HFFc6 (cell line): ENCODE measurements around the gene WBP4. TPM values are rescaled to one million over a fixed set of nuclear protein-coding genes. Genes with fewer than 3 reads are reported as not detected.

Experiments
- DNase-seq: peaks from one replicate; pipeline ENCODE4 v3.0.0-alpha.2; 2018
- H3K27ac Mint-ChIP-seq: 2 replicates; pipeline ENCODE4 v1.8.0; 2020; ENCODE audit warnings: mild to moderate bottlenecking, mixed read lengths
- H3K27me3 Mint-ChIP-seq: 2 replicates; pipeline ENCODE4 v1.8.0; 2021; ENCODE audit warnings: mild to moderate bottlenecking, moderate library complexity, mixed read lengths; ENCODE audit not compliant: insufficient read depth
- H3K36me3 Mint-ChIP-seq: 2 replicates; pipeline ENCODE4 v1.8.0; 2021; ENCODE audit warnings: low read depth, mixed read lengths
- H3K4me1 Mint-ChIP-seq: 2 replicates; pipeline ENCODE4 v1.8.0; 2020; ENCODE audit warnings: low read depth, mixed read lengths
- H3K4me3 Mint-ChIP-seq: 2 replicates; pipeline ENCODE4 v1.8.0; 2020; ENCODE audit warnings: mild to moderate bottlenecking, moderate library complexity, mixed read lengths
- H3K9me3 Mint-ChIP-seq: 2 replicates; pipeline ENCODE4 v1.8.0; 2020; ENCODE audit warnings: mild to moderate bottlenecking, mixed read lengths
- CTCF ChIP-seq: fragments of 200-600 bp; sonication (generic); IDR thresholded peaks from 2 replicates; pipeline ENCODE4 v1.5.0; 2021; ENCODE audit warnings: antibody characterized with exemption, mild to moderate bottlenecking
- total RNA-seq, 6 experiments: library from RNA; stranded (reverse); fragmentation: NEBNext Ultra II Directional; extraction: Animal tissue kit (Norgen Biotek cat#: 25700); gene quantifications; 2 replicates in 1 of 6; 3 replicates in 5 of 6; pipeline ENCODE4 v1.2.3, GENCODE V29; 2021

WBP4 gene
- total RNA-seq, 6 experiments from 2014 or later = 12.0 to 16.2 (median 14.6) TPM

DNA sequence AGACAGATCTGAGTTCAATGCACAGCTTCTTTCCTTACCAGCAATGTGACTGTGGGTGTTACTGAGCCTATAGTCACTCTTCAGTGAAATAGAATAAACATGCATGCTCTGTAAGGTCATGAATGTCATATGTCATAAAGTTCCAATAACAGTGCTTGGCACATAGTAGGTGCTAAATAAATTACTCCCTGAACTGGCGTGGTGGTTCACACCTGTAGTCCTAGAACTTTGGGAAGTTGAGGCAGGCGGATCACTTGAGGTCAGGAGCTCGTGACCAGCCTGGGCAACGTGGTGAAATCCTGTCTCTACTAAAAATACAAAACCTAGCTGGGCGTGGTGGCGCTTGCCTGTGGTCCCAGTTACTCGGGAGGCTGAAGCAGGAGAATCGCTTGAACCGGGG is 13.2 kb downstream of the WBP4 start:
- Mint-ChIP-seq H3K9me3 (no peaks in the 10 kb centered on the region), H3K4me3 (no peak overlapping the region)

DNA sequence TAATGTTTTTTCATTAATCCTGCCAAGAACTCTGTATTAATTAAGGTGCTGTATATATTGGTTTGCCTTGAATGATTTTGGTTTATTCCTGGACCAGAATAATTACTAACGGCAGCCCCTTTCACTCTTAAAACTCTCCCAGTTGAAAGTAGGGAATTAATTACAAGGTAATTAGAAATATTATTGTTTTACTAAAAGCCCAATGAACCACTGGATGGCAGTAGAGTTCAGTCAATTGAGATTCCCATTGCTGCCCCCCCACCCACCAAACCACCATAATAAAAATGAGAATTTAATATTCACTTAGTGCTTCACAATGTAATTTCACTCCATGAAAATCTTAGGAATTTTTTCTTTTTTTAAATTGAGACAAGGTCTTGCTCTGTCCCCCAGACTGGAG is 13.7 kb downstream of the WBP4 start:
- no peaks in the 10 kb centered on the region for H3K4me1 Mint-ChIP-seq
- H3K27ac Mint-ChIP-seq = no peak overlapping the region
- H3K27me3 Mint-ChIP-seq = no peaks in the 10 kb centered on the region; the same call in 1 of the 2 replicates
- peak; percentile 85 for TF ChIP-seq CTCF
- no peaks in the 10 kb centered on the region for H3K9me3 Mint-ChIP-seq
- DNase-seq = no peak
- peaks cover 57% of the 10 kb centered on the region for H3K36me3 Mint-ChIP-seq
- no peak overlapping the region for H3K4me3 Mint-ChIP-seq

More for the DNA sequence above, 13.2 kb downstream of the WBP4 start:
- DNase-seq = no peak
- Mint-ChIP-seq H3K36me3 (peaks cover 54% of the 10 kb centered on the region), H3K27me3 (no peaks in the 10 kb centered on the region; the same call in 1 of the 2 replicates), H3K27ac (peak overlapping the region; percentile 29; the same call in 1 of the 2 replicates), H3K4me1 (no peaks in the 10 kb centered on the region)
- TF ChIP-seq CTCF = no peak

DNA sequence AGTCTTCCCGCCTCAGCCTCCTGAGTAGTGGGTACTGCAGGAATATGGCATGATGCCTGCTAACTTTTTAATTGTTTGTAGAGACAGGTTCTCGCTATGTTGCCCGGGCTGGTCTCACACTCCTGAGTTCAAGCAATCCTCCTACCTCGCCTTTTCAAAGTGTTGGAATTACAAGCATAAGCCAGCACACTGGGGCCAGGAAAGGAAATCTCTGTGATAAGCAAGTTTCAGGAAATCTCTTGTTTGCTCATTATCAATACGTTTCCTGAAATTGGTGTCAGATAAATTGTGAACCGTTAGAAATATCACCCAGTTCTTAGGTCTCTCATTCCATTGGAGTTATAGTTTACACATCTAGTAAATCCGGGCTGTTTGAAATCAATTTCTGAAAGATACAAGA is 14.2 kb downstream of the WBP4 start:
- Mint-ChIP-seq H3K27me3 (no peaks in the 10 kb centered on the region; the same call in 1 of the 2 replicates), H3K4me3 (no peak overlapping the region), H3K9me3 (no peaks in the 10 kb centered on the region), H3K4me1 (no peaks in the 10 kb centered on the region), H3K27ac (no peak overlapping the region), H3K36me3 (peaks cover 57% of the 10 kb centered on the region)
- no peak for DNase-seq
- no peak for TF ChIP-seq CTCF

DNA sequence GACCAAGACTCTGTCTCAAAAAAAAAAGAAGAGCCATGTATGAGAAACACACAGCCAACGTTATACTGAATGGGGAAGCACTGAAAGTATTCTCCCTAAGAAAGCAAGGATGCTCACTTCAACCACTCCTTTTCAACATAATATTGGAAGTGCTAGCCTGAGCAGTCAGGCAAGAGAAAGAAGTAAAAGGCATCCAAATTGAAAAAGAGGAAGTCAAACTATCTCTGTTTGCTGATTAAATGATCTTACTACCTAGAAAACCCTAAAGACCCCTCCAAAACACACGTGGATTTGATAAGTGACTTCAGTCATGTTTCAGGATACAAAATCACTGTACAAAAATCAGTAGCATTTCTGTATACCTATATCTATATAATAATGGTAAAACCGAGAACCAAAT is 16.2 kb downstream of the WBP4 start:
- DNase-seq = no peak
- TF ChIP-seq CTCF = no peak
- no peaks in the 10 kb centered on the region; the same call in 1 of the 2 replicates for H3K27me3 Mint-ChIP-seq
- no peak overlapping the region for H3K27ac Mint-ChIP-seq
- no peaks in the 10 kb centered on the region for H3K9me3 Mint-ChIP-seq
- no peaks in the 10 kb centered on the region for H3K4me1 Mint-ChIP-seq
- H3K4me3 Mint-ChIP-seq = no peak overlapping the region
- peaks cover 59% of the 10 kb centered on the region for H3K36me3 Mint-ChIP-seq

DNA sequence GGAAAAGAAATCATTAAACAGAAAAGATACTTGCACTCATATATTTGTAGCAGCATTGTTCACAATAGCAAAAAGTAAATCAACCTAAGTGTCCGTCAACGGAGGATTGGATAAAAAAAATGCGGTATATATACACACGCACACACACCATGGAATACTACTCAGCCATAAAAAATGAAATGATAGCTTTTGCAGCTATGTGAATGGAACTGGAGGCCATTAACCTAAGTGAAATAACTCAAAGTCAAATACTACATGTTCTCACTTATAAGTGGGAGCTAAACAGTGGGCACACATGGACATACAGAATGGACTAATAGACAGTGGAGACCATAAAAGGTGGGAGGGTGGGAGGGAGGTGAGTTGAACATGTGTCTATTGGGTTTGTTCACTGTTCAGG is 18.4 kb downstream of the WBP4 start:
- Mint-ChIP-seq H3K9me3 (no peaks in the 10 kb centered on the region), H3K4me1 (no peaks in the 10 kb centered on the region), H3K4me3 (no peak overlapping the region), H3K27ac (no peak overlapping the region), H3K27me3 (no peaks in the 10 kb centered on the region; the same call in 1 of the 2 replicates), H3K36me3 (peaks cover 64% of the 10 kb centered on the region)
- TF ChIP-seq CTCF = no peak
- no peak for DNase-seq
